IPS DF 4.7 (cell line): ENCODE measurements around the gene TEX12.
"Not testable (repeated sequence)": the region's sequence is repeated elsewhere in the genome, so short reads cannot be mapped to it uniquely, and the experiment has no call there.

ENCODE experiments used
- DNase-seq: peaks from one replicate; pipeline ENCODE4 v3.0.0-alpha.2; 2013; ENCODE audit warnings: low spot score; ENCODE audit errors: extremely low read depth

Gene TEX12, protein sequence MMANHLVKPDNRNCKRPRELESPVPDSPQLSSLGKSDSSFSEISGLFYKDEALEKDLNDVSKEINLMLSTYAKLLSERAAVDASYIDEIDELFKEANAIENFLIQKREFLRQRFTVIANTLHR

DNA sequence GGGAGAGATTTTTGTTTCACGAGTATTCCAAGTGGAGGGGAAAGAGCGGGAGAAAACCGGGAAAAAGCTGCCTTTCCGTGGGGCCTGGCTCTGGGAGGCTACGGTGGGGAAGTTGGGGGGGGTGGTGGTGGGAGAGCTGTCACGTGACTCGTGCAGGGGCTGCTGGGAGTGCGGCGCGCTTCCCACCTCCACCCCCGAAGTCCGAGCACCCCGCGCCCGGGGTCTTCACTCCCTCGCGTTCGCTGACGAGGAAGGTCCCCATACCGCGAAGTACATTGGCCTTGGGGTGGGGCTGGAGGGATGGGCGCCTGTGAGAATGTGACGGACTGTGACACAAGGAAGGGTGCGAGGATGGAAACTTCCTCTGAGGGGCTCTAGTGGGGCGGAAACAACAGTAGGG, at the start of gene TEX12:
Gene TEX12, plus strand, starts transcription at position 228 of the 400 bp plus-strand sequence. CDS start 1,897 bp downstream, outside the sequence.
- no peak for DNase-seq

DNA sequence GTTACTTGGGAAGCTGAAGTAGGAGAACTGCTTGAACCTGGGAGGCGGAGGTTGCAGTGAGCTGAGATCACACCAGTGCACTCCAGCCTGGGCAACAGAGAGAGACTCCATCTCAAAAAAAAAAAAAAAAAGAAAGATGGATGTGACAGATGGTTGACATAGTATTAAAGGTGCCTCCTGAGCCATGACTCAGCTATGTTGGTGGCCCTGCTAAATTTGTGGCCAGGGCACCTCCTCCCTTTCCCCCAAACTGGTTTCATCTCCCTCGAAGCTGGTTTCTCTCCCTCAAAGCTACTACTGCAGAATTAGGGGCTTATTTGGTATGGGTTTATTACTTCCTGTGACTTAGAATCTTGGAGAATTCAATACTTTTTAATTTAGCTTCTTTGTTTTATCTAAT, 49.0 kb upstream of the TEX12 start:
- DNase-seq: no peak

DNA sequence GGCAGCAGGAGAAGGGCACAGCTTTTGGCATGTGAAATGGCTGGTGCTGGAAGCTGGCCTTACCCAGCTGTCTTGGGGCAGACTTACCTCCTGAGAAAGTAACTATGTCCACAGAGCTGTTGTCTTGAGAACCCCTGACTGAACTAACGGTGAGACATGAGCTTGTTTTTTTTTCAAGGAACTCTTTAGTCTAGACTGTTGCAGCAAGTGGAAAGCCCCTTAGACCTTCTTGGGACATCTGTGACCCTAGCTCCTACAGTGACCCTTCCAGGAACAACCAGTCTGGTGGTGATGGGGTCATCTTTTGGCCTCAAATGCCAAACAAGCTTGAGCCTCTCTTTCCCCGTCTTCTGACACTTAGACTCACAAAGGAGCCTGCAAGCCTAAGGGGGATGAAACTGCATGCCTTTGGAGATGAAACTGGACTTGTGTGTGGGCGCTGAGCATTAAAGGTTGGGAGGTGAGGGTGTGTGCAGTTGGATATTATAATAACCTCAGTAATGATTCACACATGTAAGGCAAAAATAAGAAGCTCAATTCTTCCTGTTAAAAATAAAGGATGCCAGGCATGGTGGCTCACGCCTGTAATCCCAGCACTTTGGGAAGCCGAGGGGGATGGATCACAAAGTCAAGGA, 45.1 kb upstream of the TEX12 start:
- DNase-seq: no peak

DNA sequence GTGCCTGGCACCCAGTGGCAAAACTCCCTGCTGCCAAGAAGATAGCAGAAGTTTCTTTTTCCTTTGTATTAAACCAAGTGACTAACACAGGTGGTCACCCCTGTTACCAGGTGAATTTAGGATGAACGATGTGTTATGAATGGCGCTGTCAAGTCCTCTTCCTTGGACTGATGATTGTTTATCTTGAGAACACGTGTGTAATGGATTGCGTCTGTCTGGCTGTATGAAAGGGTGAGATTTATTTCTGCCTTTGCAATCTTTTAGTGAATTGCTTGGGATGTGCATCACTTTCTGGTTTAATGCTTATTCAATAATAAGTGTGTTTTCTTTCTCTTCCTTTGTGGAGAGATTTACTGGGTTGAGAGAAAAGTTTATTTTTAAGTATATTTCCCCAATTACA, 44.0 kb upstream of the TEX12 start:
- no peak for DNase-seq

DNA sequence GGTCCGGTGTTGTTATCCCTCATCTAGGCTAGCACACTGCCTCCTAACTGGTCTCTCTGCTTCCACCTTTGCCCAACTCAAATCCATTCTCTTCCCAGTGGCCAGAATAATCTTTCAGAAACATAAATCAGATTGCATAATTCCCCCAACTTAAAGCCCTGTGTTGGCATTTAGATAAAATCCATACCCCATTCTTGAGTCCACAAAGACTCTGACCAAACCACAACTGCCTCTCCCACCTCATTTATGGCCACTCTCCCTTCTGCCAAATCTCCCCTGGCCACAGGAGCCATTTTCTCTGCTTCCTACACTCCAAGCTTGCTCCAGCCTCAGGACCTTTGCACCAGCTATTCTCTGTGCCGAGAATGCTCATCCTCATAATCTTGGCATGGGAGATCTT, 40.1 kb upstream of the TEX12 start:
- no peak for DNase-seq

DNA sequence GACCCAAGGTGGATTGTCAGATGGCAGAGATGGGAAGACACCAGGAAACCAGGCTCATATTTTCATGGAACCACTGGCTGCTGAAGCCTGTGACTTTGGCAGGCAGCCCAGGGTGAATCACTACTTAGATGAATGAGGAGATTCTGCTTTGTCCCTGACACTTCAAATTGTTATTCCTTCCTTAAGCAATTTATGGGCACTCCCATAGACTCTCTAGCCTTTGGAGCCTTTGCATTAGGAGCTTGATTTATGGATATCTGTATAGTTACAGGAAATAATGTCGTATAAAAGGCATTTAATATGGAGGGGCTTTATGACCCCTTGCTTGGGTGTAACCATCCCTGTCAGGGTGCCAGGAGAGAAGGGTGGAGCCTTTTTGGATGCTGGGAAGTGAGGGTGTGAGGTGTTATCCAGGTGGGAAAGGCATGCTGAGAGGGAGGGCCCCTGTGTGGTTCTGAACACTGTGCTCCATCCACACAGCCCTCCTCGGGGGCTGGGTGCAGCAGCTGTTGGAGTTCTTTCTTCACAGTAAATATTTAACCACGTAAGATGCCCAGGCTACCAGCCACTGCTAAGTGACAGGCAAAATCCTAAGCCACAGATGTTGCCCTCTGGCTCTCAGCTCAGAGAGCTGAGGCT, 38.6 kb upstream of the TEX12 start:
- DNase-seq: no peak

DNA sequence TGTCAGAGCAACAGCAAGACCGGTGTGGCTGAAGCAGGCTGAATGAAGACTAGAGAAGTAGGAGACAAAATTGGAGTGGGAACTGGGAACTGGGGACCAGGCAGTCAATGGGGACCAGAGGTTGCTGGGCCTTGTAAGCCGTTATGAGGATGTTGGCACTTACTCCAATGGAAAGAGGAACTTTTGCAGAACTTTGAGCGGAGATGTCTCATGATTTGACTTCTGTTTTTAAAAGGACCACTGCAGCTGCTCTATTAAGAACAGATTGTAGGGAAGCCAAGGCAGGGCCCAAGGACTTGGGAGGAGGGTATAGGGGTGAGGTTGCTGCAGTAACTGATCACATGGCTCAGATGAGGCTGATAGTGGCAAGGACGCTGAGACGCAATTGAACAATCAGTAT, 37.5 kb upstream of the TEX12 start:
- no peak for DNase-seq

DNA sequence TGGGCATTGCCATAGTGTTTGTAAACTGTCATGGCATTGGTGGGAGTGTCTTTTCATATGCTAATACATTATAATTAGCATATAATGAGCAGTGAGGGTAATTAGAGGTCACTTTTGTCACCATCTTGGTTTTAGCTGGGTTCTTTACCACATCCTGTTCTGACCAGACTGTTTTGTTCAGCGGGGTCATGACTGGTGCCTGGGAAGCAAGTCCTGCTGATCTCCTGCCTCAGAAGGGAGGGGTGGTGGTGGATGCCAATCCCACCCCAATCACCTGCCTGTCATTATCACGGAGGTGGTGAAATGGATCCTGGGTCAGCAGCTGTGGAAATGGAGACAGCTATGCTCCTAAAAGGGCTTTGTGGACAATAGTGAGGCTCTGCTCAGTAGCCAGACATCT, 34.4 kb upstream of the TEX12 start:
- DNase-seq: no peak

DNA sequence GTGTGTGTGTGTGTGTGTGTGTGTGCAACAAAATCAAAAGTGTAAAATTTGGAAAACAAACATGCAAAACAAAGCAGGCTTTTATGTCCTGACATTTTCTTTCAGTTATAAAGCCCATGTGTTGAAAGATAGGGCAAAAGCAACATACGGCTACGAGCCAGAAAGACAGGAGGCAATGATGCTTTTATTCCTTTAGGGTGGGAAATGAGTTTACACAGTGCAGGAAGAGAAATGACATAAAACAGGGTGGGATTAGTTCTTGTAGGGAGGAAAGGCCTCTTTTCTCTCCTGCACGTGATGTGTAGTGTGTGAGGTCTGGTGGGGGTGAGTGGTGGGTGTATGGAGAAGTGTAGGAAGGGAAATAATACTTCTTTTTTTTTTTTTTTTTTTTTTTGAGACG, 32.7 kb upstream of the TEX12 start:
- DNase-seq: no peak

DNA sequence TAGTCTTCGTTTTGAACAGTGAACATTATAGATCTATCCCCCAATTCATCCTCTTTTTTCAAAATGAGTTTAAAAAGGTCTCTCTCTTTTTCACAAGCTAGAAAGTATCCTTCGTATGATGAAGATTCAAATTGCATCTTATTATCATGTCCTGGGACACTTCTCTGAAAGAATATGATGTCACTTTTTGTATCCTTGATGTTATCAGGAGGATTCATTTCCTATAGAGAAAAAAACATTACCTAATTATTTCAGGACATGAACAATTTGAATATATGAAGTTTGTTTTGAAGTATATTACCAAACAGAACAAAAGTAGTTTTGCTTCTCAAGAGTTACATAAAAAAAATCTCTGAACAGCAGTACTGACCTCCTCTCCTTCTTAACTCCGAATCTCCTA, 23.6 kb upstream of the TEX12 start:
- DNase-seq: no peak

DNA sequence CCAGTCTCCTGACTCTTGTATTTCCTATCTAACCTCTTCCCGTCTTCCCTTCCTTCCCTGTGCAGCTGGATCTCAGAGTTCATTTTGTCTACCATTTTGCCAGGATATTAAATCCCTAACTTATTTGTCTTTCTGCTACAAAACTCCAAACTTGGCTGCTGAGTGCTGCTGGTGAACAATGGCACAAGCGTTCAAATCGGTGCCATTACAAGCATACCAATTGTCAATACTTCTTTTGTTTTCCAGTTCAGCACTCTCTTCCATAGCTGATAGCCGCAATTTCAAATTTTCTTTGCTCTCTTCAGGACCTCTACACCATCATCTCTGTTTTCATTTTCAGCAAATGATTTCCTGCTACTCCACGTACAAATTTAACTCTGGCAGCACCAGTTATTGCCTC, 16.7 kb upstream of the TEX12 start:
- DNase-seq: no peak

DNA sequence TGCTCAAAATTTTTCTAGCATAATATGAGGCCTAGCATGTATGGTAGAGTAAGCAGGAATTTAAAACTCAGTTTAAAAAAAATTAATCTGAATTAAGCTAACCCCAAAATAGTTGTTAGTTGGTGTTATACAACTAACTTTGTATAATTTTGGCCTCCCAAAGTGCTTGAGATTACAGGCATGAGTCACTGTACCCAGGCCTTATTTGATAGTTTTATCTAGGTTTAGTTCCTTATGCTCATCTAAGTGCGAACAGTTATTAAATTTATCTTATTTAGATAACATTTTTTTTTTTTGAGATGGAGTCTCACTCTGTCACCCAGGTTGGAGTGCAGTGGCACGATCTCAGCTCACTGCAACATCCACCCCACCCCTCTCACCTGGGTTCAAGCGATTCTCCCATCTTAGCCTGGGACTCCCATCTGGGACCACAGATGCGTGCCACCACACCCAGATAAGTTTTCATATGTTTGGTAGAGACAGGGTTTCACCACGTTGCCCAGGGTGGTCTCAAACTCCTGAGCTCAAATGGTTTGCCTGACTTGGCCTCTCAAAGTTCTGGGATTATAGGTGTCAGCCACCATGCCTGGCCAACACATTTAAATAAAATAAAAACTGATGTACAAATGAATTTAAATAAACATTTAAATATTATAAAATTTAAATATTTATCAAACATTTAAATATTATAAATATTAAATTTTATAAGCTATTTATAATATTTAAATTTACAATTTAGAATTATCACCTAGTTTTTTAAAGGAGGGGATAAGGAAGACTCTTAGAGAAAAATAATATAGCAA, 10.8 kb upstream of the TEX12 start:
- no peak for DNase-seq

DNA sequence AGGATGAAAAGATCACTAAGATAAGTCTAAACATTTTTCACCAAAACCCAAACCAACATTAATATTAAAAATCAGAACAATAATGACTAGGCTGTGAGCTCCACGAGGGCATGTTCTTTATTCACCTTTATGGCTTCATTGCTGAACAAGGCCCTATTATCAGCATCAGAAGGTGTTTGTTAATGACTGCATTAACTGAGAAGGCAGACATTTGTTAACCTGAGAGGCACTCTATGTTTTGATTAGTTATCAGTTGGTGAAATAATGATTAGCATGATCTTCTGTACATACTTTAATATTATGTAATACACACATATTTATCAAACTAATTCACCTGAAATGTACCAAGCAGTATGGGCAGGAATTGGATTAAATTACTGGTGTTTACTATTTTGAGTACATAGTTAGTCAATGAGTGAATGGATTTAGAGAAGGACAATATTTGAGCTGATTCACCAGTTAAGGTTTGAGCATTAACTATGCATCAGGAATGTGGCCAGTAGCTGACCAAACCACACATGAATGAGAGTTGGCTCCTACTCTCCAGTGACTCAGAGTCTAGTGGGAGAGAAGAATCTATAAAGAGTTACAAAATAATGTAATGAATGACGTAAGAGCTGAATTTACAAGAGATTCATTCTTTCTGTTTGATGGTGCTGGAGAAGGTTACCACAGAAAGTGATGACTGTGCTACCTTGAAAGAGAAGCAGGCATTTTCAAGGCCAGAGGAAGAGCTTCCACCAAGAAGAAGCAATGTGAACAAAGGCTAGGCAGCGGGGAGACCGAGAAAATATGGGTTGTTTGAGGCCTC, 10.0 kb upstream of the TEX12 start:
- no peak for DNase-seq

DNA sequence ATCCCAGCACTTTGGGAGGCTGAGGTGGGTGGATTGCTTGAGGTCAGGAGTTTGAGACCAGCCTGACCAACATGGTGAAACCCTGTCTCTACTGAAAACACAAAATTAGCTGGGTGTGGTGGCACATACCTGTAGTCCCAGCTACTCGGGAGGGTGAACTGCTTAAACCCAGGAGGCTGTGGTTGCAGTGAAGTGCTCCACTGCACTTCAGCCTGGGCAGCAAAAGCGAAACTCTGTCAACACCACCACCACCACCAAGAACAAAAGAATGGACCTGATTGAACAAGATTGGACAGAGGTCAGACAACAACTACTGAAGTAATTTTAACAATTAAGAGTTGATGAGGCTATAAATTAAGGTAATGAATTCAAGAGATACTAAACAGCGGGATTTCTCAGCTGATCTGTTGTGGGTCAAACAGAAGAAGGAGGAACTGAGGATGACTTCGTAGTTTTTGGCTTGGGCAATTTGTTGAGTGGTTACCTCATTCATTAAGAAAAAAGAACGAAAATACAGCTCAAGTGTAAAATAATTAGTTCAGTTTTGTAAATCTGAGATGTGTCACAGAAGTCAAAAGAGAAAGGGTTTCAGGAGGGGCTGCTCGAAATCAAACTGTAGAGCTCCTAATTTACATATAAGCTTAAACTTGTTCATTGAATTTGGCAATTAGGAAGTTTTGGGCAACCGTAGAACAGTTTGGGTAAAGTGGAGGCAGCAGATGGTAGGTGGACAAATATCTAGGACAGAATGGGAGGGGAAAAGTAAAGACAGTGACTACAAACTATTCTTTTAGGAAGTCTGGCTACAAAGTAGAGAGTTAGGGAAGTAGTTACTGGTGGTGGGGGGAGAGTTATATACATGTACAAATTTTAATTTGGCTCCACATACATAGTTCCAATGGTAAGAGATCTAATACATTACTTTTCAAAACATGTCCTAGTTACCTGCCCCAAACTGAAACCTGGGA, 7.8 kb upstream of the TEX12 start:
- DNase-seq: no peak

DNA sequence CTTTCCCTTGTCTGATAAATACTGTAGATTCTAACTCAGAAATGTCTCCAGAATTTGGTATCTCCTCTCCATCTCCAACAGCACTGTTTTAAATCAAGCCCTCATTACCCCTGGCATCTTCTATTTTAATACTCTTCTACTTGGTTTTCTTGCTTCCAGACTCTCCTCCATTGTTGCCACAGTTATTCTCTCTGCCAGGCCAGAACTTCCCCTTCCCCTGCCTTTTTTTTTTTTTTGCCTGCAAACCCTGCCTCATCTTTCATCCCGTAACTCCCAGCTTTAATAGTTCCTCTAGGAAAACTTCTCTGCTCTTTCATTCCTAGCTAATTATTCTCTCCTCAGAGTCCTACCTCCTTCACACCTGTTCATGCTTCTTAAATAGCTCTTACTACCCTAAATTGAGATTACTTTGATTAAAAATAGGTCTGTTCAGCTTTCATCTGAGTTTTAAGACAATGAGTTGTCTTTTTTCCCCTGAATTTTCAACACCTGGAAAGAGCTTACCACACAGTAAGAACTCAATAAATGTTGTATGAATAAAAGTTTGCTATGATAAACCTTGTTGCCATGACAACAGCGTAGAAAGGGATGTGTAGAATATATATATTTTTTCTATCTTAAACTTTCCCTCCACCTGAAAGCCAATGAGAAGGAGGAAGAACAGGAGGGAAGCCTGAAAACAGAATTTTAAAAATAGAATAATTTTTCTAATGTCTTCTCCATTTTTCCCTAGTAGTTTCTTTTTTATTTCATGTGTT, 6.9 kb upstream of the TEX12 start:
- DNase-seq: no peak

DNA sequence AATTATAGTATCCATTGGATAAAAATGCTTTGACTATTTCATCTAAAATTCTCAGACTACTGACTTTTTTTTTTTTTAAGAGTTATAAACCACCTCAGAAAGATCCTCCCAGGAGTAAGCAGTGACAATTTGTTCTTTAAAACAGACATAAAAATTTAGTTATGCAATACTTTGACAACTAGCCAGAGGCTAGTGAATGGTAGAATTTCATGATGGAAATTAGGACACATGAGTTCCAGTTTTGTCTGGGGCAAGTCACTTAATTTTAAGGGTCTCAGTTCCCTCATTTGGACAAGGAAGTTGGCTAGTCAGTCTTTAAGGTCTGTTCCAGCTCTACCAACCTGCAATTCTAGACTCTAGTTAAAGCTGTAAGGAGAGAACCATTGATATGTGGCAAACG, 6.2 kb upstream of the TEX12 start:
- no peak for DNase-seq

DNA sequence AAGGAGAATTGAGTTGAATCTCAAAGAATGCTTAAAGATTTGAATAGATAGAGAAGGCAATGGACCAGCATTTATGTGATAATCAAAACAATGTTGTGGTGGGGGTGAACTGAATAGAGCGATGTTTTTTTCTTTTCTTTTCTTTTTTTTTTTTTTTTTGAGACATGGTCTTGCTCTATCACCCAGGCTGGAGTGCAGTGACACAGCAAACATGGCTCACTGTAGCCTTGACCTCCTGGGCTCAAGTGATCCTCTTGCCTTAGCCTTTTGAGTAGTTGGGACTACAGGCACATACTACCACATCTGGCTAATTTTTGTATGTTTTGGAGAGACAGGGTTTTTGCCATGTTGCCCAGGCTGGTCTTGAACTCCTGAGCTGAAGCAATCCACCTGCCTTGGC, 5.0 kb upstream of the TEX12 start:
- DNase-seq: not testable (repeated sequence)

DNA sequence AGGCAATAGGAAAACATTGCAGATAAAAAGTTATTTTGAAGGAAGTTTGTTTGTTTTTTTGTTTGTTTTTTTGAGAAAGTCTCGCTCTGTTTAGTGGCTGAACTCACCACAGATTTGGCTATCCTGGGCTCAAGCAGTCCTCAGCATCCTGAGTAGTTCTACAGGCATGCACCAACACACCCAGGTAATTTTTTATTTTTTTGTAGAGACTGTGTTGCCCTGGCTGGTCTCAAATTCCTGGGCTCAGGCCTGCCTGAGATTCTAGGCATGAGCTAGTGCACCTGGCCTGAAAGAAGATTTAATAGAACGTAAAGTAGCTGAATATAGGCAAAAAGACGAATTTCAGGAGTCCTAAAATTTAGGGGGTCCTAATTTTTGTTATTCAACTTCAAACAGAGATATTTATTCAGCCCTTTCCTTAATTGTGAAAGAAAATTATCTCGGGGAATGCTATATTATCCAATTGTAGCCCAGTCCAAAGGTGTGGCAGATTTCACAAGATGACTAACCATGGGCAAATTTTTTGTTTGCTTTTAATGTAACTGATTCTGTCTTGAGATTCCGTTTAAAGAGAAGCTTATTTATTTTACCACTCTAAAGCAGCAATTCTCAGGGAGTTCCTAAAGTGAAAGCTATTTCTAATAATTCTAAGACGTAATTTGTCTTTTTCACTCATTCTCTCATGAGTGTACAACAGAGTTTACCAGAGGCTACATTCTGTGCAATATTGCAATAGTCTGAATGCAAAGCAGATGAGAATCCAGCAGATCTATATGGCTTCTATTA, 4.2 kb upstream of the TEX12 start:
- DNase-seq: no peak
